ENCODE data around the gene MPPED1. TPM values are rescaled to one million over a fixed set of nuclear protein-coding genes. Genes with fewer than 3 reads are reported as not detected.

The MPPED1 gene
- total RNA-seq, 1 donor from 2014 or later: 0.37 TPM

- TF ChIP-seq CTCF (IDR thresholded peaks at IDR 0.05; ENCODE audit: partially characterized antibody, unreplicated experiment): no peak
- Mint-ChIP-seq H3K9me3 (ENCODE audit: unreplicated experiment) (peaks cover 2% of the 10 kb centered on the region), H3K27ac (ENCODE audit: unreplicated experiment) (no peak overlapping the region), H3K4me1 (ENCODE audit: low read depth, unreplicated experiment) (no peaks in the 10 kb centered on the region), H3K4me3 (ENCODE audit: unreplicated experiment) (no peak overlapping the region), H3K36me3 (ENCODE audit: unreplicated experiment) (no peaks in the 10 kb centered on the region), H3K27me3 (ENCODE audit: unreplicated experiment) (no peaks in the 10 kb centered on the region)
- DNase-seq: no peak
Measured at GRCh38 chr22:43506487-43506886, 94.7 kb downstream of the MPPED1 start.

GRCh38 chr22:43507235-43507634 lies 95.4 kb downstream of the MPPED1 start:
- H3K9me3 Mint-ChIP-seq (ENCODE audit: unreplicated experiment): peaks cover 2% of the 10 kb centered on the region
- H3K4me3 Mint-ChIP-seq (ENCODE audit: unreplicated experiment): no peak overlapping the region
- no peaks in the 10 kb centered on the region for H3K27me3 Mint-ChIP-seq (ENCODE audit: unreplicated experiment)
- no peak overlapping the region for H3K27ac Mint-ChIP-seq (ENCODE audit: unreplicated experiment)
- no peak for DNase-seq
- no peaks in the 10 kb centered on the region for H3K36me3 Mint-ChIP-seq (ENCODE audit: unreplicated experiment)
- H3K4me1 Mint-ChIP-seq (ENCODE audit: low read depth, unreplicated experiment): no peaks in the 10 kb centered on the region
- no peak for TF ChIP-seq CTCF (IDR thresholded peaks at IDR 0.05; ENCODE audit: partially characterized antibody, unreplicated experiment)

- Mint-ChIP-seq H3K4me1 (ENCODE audit: low read depth, unreplicated experiment) (no peaks in the 10 kb centered on the region), H3K27ac (ENCODE audit: unreplicated experiment) (no peak overlapping the region), H3K9me3 (ENCODE audit: unreplicated experiment) (peaks cover 2% of the 10 kb centered on the region), H3K27me3 (ENCODE audit: unreplicated experiment) (no peaks in the 10 kb centered on the region), H3K36me3 (ENCODE audit: unreplicated experiment) (no peaks in the 10 kb centered on the region), H3K4me3 (ENCODE audit: unreplicated experiment) (no peak overlapping the region)
- no peak for DNase-seq
- TF ChIP-seq CTCF (IDR thresholded peaks at IDR 0.05; ENCODE audit: partially characterized antibody, unreplicated experiment): no peak
Measured at GRCh38 chr22:43508489-43508888, 96.7 kb downstream of the MPPED1 start.

GRCh38 chr22:43509337-43509736 lies 97.5 kb downstream of the MPPED1 start:
- H3K27ac Mint-ChIP-seq (ENCODE audit: unreplicated experiment): no peak overlapping the region
- no peak overlapping the region for H3K4me3 Mint-ChIP-seq (ENCODE audit: unreplicated experiment)
- no peaks in the 10 kb centered on the region for H3K27me3 Mint-ChIP-seq (ENCODE audit: unreplicated experiment)
- no peaks in the 10 kb centered on the region for H3K4me1 Mint-ChIP-seq (ENCODE audit: low read depth, unreplicated experiment)
- H3K36me3 Mint-ChIP-seq (ENCODE audit: unreplicated experiment): no peaks in the 10 kb centered on the region
- no peak for TF ChIP-seq CTCF (IDR thresholded peaks at IDR 0.05; ENCODE audit: partially characterized antibody, unreplicated experiment)
- peaks cover 2% of the 10 kb centered on the region for H3K9me3 Mint-ChIP-seq (ENCODE audit: unreplicated experiment)
- no peak for DNase-seq

- Mint-ChIP-seq H3K4me1 (ENCODE audit: low read depth, unreplicated experiment) (no peaks in the 10 kb centered on the region), H3K36me3 (ENCODE audit: unreplicated experiment) (no peaks in the 10 kb centered on the region), H3K9me3 (ENCODE audit: unreplicated experiment) (peaks cover 2% of the 10 kb centered on the region), H3K27ac (ENCODE audit: unreplicated experiment) (no peak overlapping the region), H3K4me3 (ENCODE audit: unreplicated experiment) (no peak overlapping the region), H3K27me3 (ENCODE audit: unreplicated experiment) (no peaks in the 10 kb centered on the region)
- TF ChIP-seq CTCF (IDR thresholded peaks at IDR 0.05; ENCODE audit: partially characterized antibody, unreplicated experiment): no peak
- DNase-seq: no peak
Measured at GRCh38 chr22:43510281-43511070, 98.7 kb downstream of the MPPED1 start.
